GM18499 (cell line): Measurements from ENCODE around the gene UPK3BL1.
"Not testable (repeated sequence)": the region's sequence is repeated elsewhere in the genome, so short reads cannot be mapped to it uniquely, and the experiment has no call there.

ENCODE experiments used
- ATAC-seq: cut with Tn5 transposase; IDR thresholded peaks from one replicate; pipeline ENCODE4 v1.9.1; 2021; ENCODE audit warnings: moderate number of reproducible peaks; ENCODE audit not compliant: insufficient read depth, unreplicated experiment

UPK3BL1 gene

DNA sequence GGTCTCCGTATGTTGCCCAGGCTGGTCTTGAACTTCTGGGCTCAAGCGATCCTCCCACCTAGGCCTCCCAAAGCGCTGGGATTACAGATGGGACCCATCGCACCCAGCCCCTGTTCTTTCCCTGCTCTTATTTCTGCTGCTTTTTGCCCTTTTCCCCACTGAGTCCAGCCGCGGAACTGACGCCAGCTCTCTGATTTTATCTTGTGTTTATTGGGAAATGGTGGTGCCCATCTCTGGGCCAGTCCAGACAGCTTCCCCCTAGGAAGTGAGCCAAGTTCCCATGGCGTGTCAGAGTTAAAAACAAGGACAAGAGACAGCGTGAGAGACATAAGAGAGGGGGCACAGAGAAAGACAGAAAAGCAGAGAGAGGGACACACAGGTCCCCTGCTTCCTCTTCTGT lies 12.0 kb downstream of the UPK3BL1 start:
- ATAC-seq = not testable (repeated sequence)

DNA sequence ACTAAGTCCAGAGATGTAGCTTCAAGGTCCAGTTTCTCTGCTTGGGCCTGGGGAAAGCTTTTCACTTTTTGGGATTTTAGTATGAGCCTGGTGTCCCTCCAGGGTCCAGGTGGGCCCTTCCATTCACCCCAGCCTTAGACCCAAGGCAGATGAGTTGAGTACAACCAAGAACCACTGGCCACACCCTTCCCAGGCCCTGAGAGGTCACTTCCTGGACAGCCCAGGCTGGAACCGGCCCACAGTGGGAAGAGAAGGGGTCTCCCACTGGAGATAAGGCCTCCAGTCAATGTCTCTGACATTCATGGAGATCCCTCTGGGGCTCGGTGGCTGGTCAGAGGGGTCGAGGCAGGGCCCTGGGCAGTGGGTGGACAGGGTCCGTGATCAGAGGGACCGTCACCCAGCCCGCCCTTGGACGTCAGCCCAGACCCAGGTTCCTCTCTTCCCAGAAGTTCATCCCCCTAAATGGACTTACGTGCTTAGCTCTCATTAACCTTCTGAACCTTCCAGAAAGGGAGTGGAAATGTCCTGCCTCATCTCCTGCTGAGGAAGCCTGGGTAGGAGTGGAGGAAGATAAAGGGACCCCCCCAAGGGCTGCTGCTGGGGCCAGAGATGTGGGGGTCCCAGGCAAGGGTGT lies 15.2 kb downstream of the UPK3BL1 start:
- not testable (repeated sequence) for ATAC-seq

DNA sequence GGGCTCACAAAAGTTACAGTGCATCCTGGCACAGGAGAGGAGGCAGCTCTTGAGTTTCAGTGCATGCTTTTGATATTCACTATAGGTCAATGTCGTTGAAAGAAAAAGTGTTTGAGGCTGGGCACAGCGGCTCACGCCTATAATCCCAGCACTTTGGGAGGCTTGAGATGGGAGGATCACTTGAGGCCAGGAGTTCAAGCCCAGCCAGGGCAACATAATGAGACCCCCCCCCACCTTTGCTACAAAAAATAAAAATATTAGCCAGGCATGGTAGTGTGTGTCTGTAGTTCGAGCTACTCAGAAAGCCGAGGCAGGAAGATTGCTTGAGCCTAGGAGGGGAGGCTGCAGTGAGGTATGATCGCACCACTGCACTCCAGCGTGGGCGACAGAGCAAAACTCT lies 24.5 kb downstream of the UPK3BL1 start:
- ATAC-seq = not testable (repeated sequence)

DNA sequence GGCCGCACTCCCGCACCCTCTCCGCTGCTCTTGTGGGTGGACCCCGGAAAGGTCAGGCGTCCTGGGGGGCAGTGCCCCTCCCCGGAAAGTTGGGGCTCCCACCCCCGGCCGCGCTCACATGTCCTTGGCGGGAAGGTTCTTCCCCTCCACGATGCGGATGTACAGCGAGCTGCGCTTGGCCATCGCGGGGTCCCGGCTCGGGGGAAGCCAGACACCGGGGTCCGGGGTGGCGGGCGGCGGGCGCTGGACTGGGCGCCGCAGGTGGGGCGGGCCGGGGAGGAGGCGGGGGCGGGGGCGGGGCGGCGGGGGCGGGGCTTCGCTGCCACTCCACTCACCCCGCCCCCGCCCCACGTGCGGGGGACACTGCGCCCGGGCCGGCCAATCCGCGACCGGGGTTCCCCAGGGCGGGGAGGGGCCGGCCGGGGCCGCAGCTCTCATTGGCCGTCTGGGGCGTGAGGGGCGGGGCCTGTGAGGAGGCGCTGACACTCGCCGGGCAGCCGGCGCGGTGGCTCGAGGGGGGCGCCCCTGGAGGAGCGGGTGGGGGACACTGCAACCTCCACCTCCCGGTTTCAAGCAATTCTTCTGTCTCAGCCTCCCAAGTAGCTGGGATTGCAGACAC lies 26.0 kb downstream of the UPK3BL1 start, which contains the start of gene RASA4:
RASA4 (minus strand) TSS at position 250 of the 619 bp plus-strand sequence; CDS start at position 183, 67 bp downstream.
- not testable (repeated sequence) for ATAC-seq

DNA sequence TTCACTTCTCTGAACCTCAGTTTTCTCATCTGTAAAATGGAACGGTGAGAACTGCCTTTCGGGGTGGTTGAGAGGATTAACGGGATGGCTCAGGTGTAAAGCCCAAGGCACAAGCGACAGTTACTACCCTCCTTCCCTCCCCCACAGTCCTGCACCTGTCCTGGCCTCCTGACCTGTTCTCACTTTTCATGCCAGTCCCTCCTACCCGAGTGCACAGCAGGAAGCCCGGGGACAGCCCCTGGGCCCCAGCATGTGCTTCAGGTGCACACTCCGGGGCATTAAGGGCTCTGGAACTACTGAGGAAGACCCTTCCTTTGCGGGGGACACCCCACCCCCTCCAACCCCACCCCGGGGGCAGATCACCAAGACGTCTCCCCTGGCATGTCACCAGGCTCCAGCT lies 26.7 kb downstream of the UPK3BL1 start:
- ATAC-seq = not testable (repeated sequence)

DNA sequence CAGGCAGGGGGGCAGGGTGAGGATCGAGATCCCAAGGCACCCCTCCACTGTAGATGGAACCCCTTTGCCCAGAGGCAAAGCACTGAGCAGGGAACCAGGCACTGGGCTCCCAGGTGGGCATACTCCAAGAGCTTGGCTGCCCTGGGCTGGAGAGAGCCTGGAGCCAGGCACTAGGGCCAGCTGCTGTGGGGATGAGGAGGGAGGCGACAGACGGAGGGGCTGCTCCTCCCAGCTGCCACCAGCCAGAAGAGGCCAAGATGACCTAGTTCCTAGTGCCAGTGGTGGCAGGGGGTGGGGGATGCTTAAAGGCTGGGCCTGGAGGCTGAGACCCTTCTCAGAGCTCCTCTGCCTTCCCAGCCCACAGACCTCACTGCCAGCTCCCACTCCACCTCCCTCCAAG lies 27.7 kb downstream of the UPK3BL1 start:
- not testable (repeated sequence) for ATAC-seq

DNA sequence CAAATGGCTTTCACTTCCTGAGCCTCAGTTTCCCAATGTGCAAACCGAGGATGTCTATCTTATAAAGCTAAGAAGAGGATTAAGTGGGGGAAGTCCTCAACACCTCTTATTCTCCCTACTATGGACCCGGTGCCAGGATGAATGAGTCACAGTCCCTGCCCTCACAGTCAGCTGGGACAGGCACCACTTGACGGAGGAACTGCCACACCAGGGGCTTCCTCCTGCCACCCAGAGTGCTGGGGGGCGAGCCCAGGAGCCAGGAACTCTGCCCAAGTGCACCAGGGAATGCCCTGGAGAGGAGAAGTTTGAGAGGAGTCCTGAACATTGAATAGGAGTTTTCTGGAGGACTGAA lies 28.3 kb downstream of the UPK3BL1 start:
- peak; percentile 21 for ATAC-seq

DNA sequence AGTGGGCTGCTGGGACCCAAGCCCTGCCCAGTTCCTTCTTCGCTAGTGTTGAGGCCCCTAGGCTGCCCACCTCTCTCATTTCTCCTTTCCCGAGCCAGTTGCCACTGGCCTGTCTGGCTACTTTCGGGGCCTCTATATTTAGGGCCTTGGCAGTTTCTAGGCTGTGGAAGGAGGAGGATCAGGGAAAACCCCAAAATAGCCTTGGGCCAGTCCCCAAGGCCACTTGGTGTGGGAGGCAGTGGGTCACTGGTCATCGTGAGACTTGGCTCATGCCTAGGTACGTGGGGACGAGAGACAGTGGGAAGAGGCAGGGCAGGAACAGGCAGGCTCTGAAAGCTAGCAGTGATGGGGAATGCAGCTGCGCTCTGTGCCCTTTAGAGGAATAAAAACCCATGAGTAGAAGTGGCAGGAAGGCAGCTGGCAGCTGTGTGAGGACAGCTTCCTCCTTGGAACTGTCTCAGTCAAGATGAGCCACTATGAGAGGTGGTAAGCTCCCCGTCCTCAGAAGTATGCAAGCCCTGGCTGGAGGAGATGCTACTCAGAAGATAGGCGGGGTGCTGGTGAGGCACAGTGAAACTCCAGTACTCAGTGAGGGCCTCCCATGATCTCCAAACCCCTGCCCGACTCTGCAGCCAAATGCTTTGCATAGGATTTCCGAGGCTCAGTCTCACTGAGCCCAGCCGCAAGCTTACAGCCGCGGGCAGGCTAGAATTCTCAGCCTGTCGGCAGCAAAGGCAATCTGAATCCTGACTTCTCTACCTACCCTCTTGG lies 28.8 kb downstream of the UPK3BL1 start:
- ATAC-seq = peak; percentile 60

DNA sequence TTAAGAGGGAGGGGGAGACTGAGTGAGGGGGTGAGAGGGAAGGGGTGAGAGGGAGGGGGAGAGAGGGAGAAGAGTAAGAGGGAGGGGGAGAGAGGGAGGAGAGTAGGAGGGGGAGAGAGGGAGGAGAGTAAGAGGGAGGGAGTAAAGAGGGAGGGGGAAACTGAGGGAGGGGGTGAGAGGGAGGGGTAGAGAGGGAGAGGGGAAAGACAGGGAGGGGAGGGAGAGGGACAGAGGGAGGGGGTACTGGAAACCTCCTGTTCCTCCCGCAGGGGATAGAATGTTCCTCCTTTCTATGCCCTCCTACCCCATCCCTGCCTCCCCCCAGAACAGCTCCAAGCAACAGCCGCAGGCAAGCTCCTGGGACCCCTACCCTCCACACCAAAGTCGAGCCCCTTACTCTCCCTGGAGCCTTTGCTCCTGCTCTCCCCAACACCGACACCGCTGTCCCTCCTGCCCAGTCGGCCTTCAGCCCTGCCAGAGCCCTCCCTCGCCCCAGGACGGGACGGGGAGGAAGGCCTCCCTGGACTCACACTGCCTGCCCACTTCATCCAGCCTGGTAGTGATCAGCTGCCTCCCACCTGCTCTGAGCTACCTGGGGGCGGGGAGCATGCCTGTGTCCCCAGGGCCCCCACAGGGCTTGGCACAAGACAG lies 30.8 kb downstream of the UPK3BL1 start:
- ATAC-seq = not testable (repeated sequence)

DNA sequence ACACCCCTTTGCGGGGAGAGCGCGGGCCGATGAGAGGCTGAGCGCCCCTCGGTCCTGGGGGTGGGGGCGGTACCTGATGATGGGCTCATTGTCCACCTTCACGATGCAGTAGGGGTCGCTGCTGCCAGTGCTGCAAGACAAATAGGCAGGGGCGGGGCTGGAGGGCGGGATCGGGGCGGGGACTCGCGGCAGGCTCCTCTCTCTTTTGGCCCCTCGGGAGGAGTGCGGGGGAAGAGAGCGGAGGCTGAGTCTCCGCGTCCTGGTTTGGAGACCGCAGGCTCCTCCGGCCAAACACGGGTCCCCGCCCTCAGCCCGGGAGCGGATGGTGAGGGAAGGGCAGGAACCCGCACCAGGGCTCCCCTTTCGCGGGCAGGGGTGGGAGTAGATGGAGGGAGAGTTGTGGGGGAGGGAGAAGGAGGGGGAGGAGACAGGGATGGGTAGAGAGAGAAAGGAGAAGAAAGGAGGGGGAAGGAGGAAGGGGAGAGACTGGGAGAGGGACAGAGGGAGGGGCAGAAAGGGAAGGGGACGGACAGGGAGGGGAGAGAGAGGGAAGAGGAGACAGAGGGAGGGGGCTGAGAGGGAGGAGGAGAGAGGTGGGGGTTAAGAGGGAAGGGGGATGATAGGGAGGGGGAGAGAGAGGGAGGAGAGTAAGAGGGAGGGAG lies 31.4 kb downstream of the UPK3BL1 start:
- ATAC-seq = not testable (repeated sequence)

DNA sequence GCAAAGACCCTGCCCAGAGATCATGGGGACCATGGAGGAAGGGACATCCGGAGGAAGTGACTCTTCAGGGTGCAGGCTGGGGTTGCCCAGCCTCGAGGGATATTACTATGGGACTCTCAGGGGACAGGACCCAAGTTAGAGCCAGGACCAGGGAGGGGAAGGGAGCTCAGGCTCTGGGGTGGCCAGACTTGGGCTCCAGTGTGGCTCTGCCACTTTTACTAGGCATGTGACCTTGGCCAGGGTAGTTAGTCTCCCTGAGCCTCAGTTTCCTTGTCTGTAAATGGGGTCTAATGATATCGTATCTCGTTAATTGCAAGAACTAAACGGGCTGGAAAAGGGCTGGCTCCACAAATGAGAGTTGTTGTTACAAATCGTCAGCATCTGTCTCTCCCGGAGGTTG lies 32.1 kb downstream of the UPK3BL1 start:
- not testable (repeated sequence) for ATAC-seq

DNA sequence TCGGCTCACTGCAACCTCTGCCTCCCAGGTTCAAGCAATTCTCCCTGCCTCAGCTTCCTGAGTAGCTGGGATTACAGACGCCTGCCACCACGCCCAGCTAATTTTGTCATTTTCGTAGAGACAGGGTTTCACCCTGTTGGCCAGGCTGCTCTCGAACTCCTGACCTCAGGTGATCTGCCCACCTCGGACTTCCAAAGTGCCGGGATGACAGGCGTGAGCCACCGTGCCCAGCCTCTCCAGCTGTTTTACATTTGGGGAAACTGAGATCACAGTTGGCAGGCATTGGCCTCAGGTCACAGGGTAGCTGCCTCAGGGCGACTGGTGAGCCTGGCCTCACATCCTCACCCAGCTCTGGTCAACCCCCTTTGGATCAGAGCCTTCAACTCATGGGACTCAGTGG lies 32.9 kb downstream of the UPK3BL1 start:
- not testable (repeated sequence) for ATAC-seq

DNA sequence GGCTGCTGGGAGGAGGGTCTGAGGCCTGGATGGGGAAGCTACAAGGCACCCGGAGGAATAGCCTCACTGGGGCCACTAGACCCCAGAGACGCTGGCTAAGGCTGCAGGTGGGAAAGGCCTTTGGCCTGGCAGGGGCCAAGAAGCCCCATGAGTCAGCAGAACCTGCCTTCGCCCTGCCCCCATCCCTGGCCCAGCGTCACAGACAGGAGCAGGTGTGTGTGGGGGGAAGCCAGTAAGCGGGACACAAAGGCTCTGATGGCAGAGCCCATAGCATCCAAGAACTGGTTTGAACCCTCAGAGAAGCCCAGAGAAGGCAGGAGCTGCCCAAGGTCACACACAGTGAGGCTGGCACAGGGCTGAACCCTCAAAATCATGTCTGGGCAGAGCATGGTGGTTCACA lies 35.7 kb downstream of the UPK3BL1 start:
- not testable (repeated sequence) for ATAC-seq

DNA sequence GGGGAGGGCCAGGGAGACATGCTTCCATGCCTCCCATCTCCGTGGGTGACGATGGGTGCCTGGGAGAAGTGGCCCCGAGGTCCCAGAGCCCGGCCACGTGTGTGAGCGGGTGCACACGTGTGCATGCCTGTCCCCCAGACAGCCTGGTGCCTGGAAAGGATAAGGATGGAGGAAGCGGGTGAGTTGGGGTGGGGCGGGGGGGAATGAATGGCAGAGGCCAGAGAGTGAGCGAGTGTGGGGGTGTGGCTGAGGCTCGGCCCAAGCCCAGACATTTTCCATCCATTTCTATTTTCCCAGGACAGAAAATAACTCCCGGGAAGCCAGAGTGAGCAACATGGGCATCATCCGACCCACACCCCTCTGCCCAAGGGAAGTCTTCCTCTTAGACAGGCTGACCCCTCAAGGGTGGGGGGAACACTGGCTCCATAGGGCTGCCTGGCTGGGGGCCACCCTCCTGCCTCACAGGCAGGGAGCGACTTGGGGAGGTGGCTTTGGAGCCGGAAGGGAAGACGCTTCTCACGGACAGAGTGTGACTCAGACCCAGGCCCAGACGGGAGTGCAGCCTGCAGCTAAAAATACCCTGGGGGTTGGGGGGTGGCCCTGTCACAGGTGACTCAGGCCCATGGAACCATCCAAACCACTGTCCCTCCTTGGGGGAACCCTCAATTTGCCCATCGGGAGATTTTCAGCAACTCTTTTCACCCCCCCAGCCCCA lies 38.0 kb downstream of the UPK3BL1 start:
- not testable (repeated sequence) for ATAC-seq

DNA sequence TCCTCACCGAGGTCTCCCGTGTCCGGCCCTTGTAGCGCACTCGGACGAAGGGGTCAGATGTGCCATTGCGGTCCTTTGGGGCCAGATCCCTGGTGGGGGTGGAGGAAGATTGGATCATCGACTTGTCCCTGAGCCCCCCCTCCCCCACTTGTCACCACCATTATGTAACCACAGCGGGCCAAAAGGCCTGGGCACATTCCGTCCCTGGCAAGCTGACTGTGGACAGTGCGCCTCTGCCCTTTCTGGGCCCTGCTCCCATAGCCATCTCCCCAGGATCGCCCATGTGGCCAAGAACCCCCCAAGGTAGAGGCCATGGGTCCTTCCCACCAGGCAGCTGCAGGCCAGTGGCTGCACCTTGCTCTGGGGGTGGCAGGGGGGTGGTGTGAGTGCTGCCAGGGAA lies 40.3 kb downstream of the UPK3BL1 start:
- ATAC-seq = not testable (repeated sequence)

DNA sequence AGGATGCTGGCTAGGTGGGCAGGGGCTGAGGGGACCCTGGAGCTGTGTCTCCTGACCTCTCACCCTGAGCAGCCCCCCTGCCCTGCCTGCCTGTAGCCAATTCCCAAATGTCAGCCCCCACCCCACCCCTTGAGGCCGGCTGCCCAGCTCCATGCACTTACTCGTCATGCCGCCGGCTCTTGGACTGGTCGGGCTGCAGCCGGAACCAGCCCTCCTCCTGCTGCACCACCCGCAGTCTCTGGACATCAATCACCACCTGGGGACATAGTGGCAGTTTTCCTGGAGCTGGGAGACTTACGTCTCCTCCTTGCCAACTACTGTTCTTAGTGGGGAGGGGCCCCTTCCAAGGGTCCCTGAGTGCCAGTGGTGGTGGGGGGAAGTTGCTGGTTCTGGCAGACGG lies 42.9 kb downstream of the UPK3BL1 start:
- ATAC-seq = not testable (repeated sequence)

DNA sequence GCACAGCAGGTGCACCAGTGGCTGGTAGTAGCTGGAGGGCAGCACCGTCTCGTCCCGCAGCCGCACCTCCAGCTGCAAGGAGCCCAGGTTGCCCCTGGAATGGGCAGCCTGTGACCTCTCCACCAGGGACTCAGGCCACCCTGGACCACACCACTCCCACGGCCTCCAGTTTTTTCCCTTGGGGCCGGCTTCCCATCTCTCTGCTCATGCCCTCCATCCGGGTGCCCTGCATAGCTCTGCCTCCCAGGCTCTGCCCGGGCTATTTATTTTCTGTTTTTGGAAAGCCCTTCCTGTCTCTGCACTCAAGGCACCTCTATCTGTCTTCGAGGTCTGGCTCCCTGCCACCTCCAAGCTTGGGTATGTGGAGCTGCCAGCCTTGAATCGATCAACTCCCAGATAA lies 46.6 kb downstream of the UPK3BL1 start:
- ATAC-seq = not testable (repeated sequence)

DNA sequence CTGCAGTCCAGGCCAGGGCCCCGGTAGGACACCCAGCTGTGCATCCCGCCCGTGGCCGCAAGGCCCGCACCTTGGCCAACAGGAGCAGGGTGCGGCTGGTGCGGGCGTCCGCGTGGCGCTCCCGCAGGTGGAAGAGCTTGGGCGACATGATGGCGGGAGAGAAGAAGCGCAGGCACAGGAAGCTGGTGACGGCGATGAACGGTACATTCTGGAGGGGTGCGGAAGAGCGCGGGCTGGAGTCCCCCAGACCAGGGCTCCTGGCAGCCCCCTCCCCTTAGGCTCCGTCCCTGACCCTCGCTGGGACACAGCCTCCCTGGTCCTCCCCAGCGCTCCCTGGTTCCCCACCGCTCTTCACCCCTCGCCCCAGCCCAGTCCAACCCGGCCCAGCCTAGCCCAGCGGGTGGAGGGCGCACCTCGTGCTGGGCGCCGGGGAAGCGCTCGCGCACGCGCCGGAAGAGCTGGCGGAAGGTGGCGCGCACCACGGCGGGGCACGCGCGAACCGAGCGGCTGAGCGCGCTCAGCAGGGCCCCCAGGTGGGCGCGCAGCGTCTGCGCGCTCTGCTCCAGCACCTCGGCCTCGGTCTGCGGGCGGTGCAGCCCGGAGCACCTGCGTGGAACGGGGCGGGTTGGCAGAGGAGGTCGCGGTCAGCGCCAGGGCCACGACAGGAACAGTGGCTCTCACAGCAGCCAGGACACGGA lies 48.8 kb downstream of the UPK3BL1 start:
- ATAC-seq = not testable (repeated sequence)

DNA sequence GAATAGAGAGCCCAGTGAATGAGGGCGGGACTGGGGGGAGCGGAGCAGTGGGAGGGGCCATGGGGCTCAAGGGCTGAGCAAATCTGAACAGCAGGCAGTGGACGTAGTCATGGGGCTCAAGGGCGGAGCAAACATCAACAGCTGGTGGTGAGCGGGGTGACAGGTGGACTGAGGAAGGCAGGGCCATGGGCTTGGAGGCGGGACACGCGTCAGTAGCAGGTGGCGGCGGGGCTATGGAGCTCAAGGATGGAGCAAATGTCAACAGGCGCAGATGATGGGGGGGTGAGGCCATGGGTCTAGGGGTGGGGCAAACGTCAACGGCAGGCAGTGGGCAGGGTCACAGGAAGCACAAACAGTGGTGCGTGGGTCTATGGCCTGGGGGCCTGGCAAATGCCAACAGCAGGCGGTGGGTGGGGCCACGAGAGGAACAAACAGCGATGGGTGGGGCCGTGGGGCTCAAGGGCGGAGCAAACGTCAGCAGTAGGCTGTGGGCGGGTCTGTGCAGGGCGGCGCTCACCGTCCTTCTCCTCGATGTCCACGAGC lies 50.0 kb downstream of the UPK3BL1 start:
- not testable (repeated sequence) for ATAC-seq
